ENCODE data around the gene SLC9A2.

The SLC9A2 gene

GRCh38 chr2:102582845-102583244 is 36.5 kb upstream of the SLC9A2 start:
- TF ChIP-seq CTCF (conservative IDR thresholded peaks at IDR 0.05; ENCODE audit: low read depth, low read length) = no peak
- H4K20me1 ChIP-seq (ENCODE audit: insufficient read depth) = no peaks in the 10 kb centered on the region
- no peak overlapping the region for H3K27ac ChIP-seq
- H3K79me2 ChIP-seq (ENCODE audit: insufficient read depth, low read depth) = no peaks in the 10 kb centered on the region
- H3K4me1 ChIP-seq (ENCODE audit: low read depth, poor library complexity, severe bottlenecking) = peaks cover 4% of the 10 kb centered on the region
- H3K27me3 ChIP-seq (ENCODE audit: insufficient read depth, low read depth) = no peaks in the 10 kb centered on the region
- no peak overlapping the region for H2AFZ ChIP-seq (ENCODE audit: low read depth)
- no peaks in the 10 kb centered on the region for H3K36me3 ChIP-seq (ENCODE audit: insufficient read depth)
- H3K4me3 ChIP-seq (IDR thresholded peaks at IDR 0.05; ENCODE audit: insufficient read depth, low read depth, low read length) = no peak overlapping the region
- H3K9ac ChIP-seq = no peak overlapping the region
- no peak overlapping the region for H3K4me2 ChIP-seq

- Histone ChIP-seq H3K27me3 (ENCODE audit: insufficient read depth, low read depth) (no peaks in the 10 kb centered on the region), H3K4me3 (IDR thresholded peaks at IDR 0.05; ENCODE audit: insufficient read depth, low read depth, low read length) (no peak overlapping the region), H4K20me1 (ENCODE audit: insufficient read depth) (no peaks in the 10 kb centered on the region), H3K4me2 (no peak overlapping the region), H3K9ac (no peak overlapping the region), H2AFZ (ENCODE audit: low read depth) (no peak overlapping the region), H3K27ac (no peak overlapping the region), H3K4me1 (ENCODE audit: low read depth, poor library complexity, severe bottlenecking) (peaks cover 4% of the 10 kb centered on the region), H3K79me2 (ENCODE audit: insufficient read depth, low read depth) (no peaks in the 10 kb centered on the region), H3K36me3 (ENCODE audit: insufficient read depth) (no peaks in the 10 kb centered on the region)
- TF ChIP-seq CTCF (conservative IDR thresholded peaks at IDR 0.05; ENCODE audit: low read depth, low read length) = no peak
Measured at GRCh38 chr2:102585847-102586404, 33.4 kb upstream of the SLC9A2 start.

- no peak overlapping the region for H3K9ac ChIP-seq
- H4K20me1 ChIP-seq (ENCODE audit: insufficient read depth) = no peaks in the 10 kb centered on the region
- no peak overlapping the region for H3K4me3 ChIP-seq (IDR thresholded peaks at IDR 0.05; ENCODE audit: insufficient read depth, low read depth, low read length)
- H3K4me2 ChIP-seq = no peak overlapping the region
- no peak overlapping the region for H2AFZ ChIP-seq (ENCODE audit: low read depth)
- no peak for TF ChIP-seq CTCF (conservative IDR thresholded peaks at IDR 0.05; ENCODE audit: low read depth, low read length)
- H3K27ac ChIP-seq = no peak overlapping the region
- H3K27me3 ChIP-seq (ENCODE audit: insufficient read depth, low read depth) = no peaks in the 10 kb centered on the region
- no peaks in the 10 kb centered on the region for H3K79me2 ChIP-seq (ENCODE audit: insufficient read depth, low read depth)
- H3K36me3 ChIP-seq (ENCODE audit: insufficient read depth) = no peaks in the 10 kb centered on the region
- no peaks in the 10 kb centered on the region for H3K4me1 ChIP-seq (ENCODE audit: low read depth, poor library complexity, severe bottlenecking)
Measured at GRCh38 chr2:102588213-102588939, 31.0 kb upstream of the SLC9A2 start.

- no peak overlapping the region for H3K9ac ChIP-seq
- no peak overlapping the region for H3K4me2 ChIP-seq
- H3K4me1 ChIP-seq (ENCODE audit: low read depth, poor library complexity, severe bottlenecking) = no peaks in the 10 kb centered on the region
- no peaks in the 10 kb centered on the region for H4K20me1 ChIP-seq (ENCODE audit: insufficient read depth)
- no peak for TF ChIP-seq CTCF (conservative IDR thresholded peaks at IDR 0.05; ENCODE audit: low read depth, low read length)
- no peak overlapping the region for H3K4me3 ChIP-seq (IDR thresholded peaks at IDR 0.05; ENCODE audit: insufficient read depth, low read depth, low read length)
- no peaks in the 10 kb centered on the region for H3K79me2 ChIP-seq (ENCODE audit: insufficient read depth, low read depth)
- H2AFZ ChIP-seq (ENCODE audit: low read depth) = no peak overlapping the region
- H3K27ac ChIP-seq = no peak overlapping the region
- no peaks in the 10 kb centered on the region for H3K36me3 ChIP-seq (ENCODE audit: insufficient read depth)
- H3K27me3 ChIP-seq (ENCODE audit: insufficient read depth, low read depth) = no peaks in the 10 kb centered on the region
Measured at GRCh38 chr2:102589444-102589843, 29.9 kb upstream of the SLC9A2 start.

All from KMS-11 (cell line).